Measurements from ENCODE around the gene OR2B2.

OR2B2 gene

GRCh38 chr6:27871924-27872638, 40.1 kb downstream of the OR2B2 start:
- in situ Hi-C loops (cut with HindIII; ENCODE audit: low pct_unique_long_range_greater_than_20kb, low sequenced_read_pairs) = no loop called here
- peak; percentile 86 to 97 for DNase-seq (ENCODE audit: low read depth in 1 of 2, low spot score in 1 of 2)
- TF ChIP-seq JUND (IDR thresholded peaks at IDR 0.05; ENCODE audit: low read depth) = no peak

DNA sequence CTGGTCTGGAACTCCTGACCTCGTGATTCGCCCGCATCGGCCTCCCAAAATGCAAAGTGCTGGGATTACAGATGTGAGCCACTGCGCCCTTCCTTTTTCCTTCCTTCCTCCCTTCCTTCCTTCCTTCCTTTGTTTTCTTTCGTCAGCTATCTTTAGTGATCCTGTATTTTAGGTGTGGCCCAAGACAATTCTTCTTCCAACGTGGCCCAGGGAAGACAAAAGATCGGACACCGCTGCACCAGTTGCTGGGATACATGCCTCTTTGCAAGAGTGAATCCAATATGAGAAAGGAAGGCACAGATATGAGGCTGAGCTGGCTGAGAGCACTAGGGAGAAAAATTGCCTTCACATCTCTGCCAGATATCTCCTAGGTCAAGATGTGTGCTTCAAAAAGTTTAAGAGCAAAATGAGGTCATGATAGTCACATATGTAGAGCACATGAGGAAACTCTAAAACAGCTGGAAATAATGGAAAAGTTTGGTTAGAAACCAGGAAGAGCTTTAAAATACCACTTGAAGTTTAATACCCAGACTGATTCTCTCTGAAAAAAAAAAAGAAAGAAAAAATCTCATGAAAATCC, 41.8 kb downstream of the OR2B2 start:
- in situ Hi-C loops (cut with HindIII; ENCODE audit: low pct_unique_long_range_greater_than_20kb, low sequenced_read_pairs) = no loop called here
- TF ChIP-seq JUND (IDR thresholded peaks at IDR 0.05; ENCODE audit: low read depth) = no peak
- no peak for DNase-seq (ENCODE audit: low read depth in 1 of 2, low spot score in 1 of 2)

DNA sequence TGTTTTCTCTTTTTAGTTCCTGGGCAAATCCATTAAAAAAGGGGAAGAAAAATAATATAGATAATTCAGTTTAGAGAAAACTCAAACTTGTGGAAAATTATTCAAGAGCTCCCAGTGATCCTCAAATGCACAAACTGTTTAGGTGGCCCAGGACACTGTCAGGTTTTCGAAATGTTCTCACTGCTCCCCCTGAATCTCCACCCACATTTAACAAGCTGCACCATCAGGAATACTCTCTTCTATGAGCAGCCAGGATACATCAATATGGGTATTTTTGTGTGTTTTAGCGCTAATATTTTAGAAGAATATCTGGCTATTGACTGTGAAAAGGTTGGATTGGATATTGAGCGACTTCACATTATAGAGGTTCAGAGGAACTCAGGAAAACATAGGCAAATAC, 43.9 kb downstream of the OR2B2 start:
- in situ Hi-C loops (cut with HindIII; ENCODE audit: low pct_unique_long_range_greater_than_20kb, low sequenced_read_pairs) = no loop called here
- DNase-seq (ENCODE audit: low read depth in 1 of 2, low spot score in 1 of 2) = no peak

GRCh38 chr6:27867945-27868300, 44.3 kb downstream of the OR2B2 start:
- TF ChIP-seq JUND (IDR thresholded peaks at IDR 0.05; ENCODE audit: low read depth) = no peak
- in situ Hi-C loops (cut with HindIII; ENCODE audit: low pct_unique_long_range_greater_than_20kb, low sequenced_read_pairs) = no loop called here
- peak in 1 of 2 experiments; percentile 40 for DNase-seq (ENCODE audit: low read depth in 1 of 2, low spot score in 1 of 2)

More for the DNA sequence above, 43.9 kb downstream of the OR2B2 start:
- TF ChIP-seq JUND (IDR thresholded peaks at IDR 0.05; ENCODE audit: low read depth) = no peak

DNA sequence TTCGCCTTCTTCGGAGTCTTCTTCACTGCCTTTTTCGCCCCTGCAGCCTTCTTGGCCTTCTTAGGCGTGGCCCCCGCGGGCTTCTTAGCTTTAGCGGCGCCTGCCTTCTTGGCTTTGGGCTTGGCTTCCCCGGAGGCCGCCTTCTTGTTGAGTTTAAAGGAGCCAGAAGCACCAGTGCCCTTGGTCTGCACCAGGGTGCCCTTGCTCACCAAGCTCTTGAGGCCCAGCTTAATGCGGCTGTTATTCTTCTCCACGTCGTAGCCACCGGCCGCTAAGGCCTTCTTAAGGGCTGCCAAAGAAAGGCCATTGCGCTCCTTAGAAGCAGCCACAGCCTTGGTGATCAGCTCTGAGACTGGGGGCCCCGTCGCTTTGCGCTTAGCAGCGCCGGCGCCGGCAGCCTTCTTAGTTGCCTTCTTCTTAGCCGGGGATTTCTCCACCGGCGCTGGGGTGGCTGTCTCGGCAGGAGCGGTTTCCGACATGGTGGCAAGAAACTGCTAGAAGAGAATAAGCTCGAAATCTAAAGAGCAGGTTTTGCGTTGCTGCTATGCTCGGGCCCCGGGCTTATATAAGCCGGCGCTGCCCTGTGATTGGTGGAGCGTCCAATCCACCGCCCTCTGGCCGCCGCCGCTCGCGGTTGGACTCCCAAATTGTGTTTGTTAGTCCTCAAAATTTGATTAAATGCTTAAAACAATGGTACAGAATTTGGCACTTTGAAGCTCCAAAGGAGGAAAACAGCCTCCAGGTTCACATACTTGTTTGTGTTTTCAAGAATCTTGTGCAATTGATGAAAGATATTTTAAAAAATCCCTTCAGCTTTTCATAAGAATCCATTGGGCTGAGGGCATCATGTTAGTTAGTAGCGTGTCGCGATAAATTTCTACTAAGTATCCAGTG, 44.9 kb downstream of the OR2B2 start:
- TF ChIP-seq JUND (IDR thresholded peaks at IDR 0.05; ENCODE audit: low read depth) = no peak
- in situ Hi-C loops (cut with HindIII; ENCODE audit: low pct_unique_long_range_greater_than_20kb, low sequenced_read_pairs) = no loop called here
- DNase-seq (ENCODE audit: low read depth in 1 of 2, low spot score in 1 of 2) = peak; percentile 72 to 90

DNA sequence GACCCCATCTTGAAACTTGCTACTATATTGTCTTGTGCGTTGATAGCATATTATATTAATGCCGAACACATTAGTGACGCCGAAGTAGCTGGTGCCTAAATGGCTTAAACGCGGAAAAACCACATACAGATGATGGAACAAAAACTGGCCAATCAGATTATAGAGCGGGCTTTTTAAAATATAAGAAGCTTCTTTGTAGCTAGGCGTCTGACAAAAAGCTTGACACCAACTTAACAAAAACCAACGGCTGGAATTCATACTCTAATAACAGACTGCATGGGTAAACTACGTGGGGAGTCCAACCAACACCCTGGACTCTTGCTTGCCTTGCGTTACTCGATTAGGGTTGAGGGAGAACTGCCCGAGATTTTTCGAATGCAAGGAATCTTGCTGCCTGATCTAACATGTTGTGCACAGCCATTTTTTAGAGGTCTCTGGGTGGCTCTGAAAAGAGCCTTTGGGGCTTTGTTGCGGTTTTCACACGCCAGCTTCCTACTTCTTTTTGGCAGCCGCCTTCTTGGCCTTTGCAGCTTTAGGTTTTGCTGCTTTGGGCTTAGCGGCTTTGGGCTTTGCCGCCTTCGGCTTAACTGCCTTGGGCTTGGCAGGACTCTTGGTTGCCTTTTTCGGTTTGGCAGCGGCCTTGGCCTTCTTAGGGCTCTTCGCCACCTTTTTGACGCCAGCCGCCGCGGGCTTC, 45.7 kb downstream of the OR2B2 start:
- DNase-seq (ENCODE audit: low read depth in 1 of 2, low spot score in 1 of 2) = peak; percentile 62 to 77
- in situ Hi-C loops (cut with HindIII; ENCODE audit: low pct_unique_long_range_greater_than_20kb, low sequenced_read_pairs) = no loop called here
- TF ChIP-seq JUND (IDR thresholded peaks at IDR 0.05; ENCODE audit: low read depth) = no peak

DNA sequence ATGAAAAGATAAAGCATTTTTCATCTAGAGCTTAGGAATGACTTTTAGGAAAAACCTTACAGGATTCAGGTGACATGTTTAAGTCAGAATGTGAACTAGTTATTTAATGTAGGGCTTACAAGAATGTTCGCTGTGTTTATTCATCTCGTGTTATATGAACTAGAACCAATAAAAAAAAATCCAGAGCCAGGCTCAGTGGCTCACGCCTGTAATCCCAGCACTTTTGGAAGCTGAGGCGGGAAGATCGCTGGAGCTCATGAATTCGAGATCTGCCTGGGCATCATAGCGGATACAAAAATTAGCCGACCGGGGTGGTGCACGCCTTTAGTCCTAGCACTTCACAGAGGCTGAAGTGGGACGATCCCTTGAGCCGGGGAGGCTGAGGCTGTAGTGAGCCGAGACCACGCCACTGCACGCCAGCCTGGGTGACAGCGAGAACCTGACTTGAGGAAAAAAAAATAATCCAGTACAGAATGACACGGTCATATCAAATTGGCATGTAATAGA, 46.3 kb downstream of the OR2B2 start:
- in situ Hi-C loops (cut with HindIII; ENCODE audit: low pct_unique_long_range_greater_than_20kb, low sequenced_read_pairs) = no loop called here
- no peak for TF ChIP-seq JUND (IDR thresholded peaks at IDR 0.05; ENCODE audit: low read depth)
- DNase-seq (ENCODE audit: low read depth in 1 of 2, low spot score in 1 of 2) = peak in 1 of 2 experiments; percentile 69

DNA sequence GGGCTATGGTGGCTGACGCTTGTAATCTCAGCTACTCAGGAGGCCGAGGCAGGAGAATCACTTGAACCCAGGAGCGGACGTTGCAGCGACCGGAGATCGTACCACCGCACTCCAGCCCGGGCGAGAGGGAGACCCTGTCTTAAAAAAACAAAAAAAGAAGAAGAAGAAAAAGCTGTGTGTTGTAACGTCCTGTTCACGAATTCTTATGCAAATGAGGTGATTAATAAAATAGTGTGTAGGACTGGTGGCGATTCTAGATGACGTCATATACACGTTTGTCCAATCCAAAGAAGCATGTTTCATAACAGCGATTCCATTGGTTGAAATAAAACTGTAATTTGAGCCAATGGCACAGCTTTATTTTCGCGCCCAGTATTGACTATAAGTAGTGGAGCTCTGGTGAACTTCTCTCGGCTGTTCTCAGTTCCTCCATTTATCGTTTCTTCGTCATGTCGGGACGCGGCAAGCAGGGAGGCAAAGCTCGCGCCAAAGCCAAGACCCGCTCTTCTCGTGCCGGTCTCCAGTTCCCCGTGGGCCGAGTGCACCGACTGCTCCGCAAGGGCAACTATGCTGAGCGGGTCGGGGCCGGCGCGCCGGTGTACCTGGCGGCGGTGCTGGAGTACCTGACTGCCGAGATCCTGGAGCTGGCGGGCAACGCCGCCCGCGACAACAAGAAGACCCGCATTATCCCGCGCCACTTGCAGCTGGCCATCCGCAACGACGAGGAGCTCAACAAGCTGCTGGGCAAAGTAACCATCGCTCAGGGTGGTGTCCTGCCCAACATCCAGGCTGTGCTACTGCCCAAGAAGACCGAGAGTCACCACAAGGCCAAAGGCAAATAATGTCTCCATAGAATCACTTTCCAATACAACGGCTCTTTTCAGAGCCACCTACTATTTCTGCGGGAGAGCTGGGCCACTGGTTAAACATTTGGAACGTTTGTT, 47.0 kb downstream of the OR2B2 start:
- peak; percentile 95 to 98 for DNase-seq (ENCODE audit: low read depth in 1 of 2, low spot score in 1 of 2)
- in situ Hi-C loops (cut with HindIII; ENCODE audit: low pct_unique_long_range_greater_than_20kb, low sequenced_read_pairs) = no loop called here
- TF ChIP-seq JUND (IDR thresholded peaks at IDR 0.05; ENCODE audit: low read depth) = no peak

- in situ Hi-C loops (cut with HindIII; ENCODE audit: low pct_unique_long_range_greater_than_20kb, low sequenced_read_pairs) = no loop called here
- no peak for TF ChIP-seq JUND (IDR thresholded peaks at IDR 0.05; ENCODE audit: low read depth)
Measured at GRCh38 chr6:27863962-27864905, 48.0 kb downstream of the OR2B2 start.

DNA sequence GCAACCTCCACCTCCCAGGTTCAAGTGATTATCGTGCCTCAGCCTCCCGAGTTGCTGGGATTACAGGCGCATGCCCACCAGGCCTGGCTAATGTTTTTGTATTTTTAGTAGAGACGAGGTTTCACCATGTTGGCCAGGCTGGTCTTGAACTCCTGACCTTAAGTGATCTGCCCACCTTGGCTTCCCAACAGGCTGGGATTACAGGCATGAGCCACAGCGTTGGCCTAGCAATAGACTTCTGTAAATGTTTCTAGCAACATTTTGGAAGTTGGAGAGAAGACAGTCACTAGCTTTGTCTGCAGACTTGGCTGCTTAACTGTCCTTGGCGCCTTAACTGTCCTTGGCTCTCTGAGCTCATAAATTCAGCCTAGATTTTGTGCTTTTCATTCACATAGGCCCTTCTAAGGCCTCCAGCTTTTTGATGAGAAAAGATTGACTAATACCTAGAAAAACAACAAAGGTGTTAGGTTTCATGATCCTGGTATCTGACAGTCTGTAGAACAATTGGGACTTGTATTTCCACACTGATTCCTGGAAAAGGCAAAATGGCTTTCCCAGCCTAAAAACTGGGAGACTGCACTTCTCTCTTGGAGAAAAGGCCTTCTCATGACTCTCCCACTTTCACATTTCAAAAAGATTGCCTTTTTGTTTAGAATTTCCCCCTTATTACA, 49.7 kb downstream of the OR2B2 start:
- TF ChIP-seq JUND (IDR thresholded peaks at IDR 0.05; ENCODE audit: low read depth) = no peak
- in situ Hi-C loops (cut with HindIII; ENCODE audit: low pct_unique_long_range_greater_than_20kb, low sequenced_read_pairs) = no loop called here
- DNase-seq (ENCODE audit: low read depth in 1 of 2, low spot score in 1 of 2) = no peak

More at GRCh38 chr6:27863962-27864905, 48.0 kb downstream of the OR2B2 start:
- no peak for DNase-seq (ENCODE audit: low read depth in 1 of 2, low spot score in 1 of 2)

All from T47D (cell line).